ENCODE results near the gene PTCD3.

The PTCD3 gene

GRCh38 chr2:86147793-86148192 is 41.8 kb downstream of the PTCD3 start:
- no peak for DNase-seq

- DNase-seq = no peak
Measured at GRCh38 chr2:86150502-86150901, 44.5 kb downstream of the PTCD3 start.

GRCh38 chr2:86157009-86157556 is 51.0 kb downstream of the PTCD3 start:
- DNase-seq = no peak

GRCh38 chr2:86158286-86158685 is 52.3 kb downstream of the PTCD3 start:
- DNase-seq = no peak

GRCh38 chr2:86160156-86160952 is 54.3 kb downstream of the PTCD3 start:
- no peak for DNase-seq

GRCh38 chr2:86170449-86170848 is 64.4 kb downstream of the PTCD3 start:
- no peak for DNase-seq

- DNase-seq = no peak
Measured at GRCh38 chr2:86171295-86171694, 65.3 kb downstream of the PTCD3 start.

- no peak for DNase-seq
Measured at GRCh38 chr2:86172610-86173009, 66.6 kb downstream of the PTCD3 start.

- no peak for DNase-seq
Measured at GRCh38 chr2:86174445-86174844, 68.4 kb downstream of the PTCD3 start.

GRCh38 chr2:86175828-86176227 is 69.8 kb downstream of the PTCD3 start:
- no peak for DNase-seq

- DNase-seq = no peak
Measured at GRCh38 chr2:86176597-86176996, 70.6 kb downstream of the PTCD3 start.

GRCh38 chr2:86185517-86186212 is 79.6 kb downstream of the PTCD3 start:
- no peak for DNase-seq

- DNase-seq = no peak
Measured at GRCh38 chr2:86186431-86186830, 80.4 kb downstream of the PTCD3 start.

- no peak for DNase-seq
Measured at GRCh38 chr2:86189782-86190416, 83.9 kb downstream of the PTCD3 start.
